Measurements from ENCODE around the gene COPA.

COPA gene

GRCh38 chr1:160362168-160362957, 19.3 kb upstream of the COPA start:
- DNase-seq, result peak; percentile 98

GRCh38 chr1:160361814-160362167, 18.7 kb upstream of the COPA start:
- DNase-seq, result no peak

DNA sequence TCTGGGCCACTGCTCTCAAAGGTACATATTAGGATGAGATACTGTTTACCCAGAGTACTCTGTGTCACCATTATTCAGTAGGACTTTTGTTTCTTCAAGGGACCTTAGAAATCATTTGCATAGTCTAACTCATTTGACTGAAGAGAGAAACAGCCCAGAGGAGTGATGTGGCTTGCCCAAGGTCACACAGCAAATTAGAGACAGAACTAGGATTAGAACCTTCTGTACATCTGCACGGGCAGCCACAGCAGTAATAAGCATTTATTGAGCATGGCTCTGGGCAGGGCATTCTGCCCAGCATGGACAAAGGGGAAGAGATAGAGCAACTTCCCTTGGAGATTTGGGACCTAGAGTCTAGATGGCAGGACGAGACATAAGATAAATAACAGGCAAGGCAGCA, 18.1 kb upstream of the COPA start:
- no peak for DNase-seq

- DNase-seq, result peak in 1 of 2 experiments; percentile 24
Measured at GRCh38 chr1:160360227-160360695, 17.2 kb upstream of the COPA start.

GRCh38 chr1:160359559-160360226, 16.6 kb upstream of the COPA start:
- peak in 1 of 2 experiments; percentile 9 for DNase-seq

GRCh38 chr1:160358073-160358472, 15.0 kb upstream of the COPA start:
- DNase-seq, result no peak

- DNase-seq, result no peak
Measured at GRCh38 chr1:160357286-160358002, 14.4 kb upstream of the COPA start.

DNA sequence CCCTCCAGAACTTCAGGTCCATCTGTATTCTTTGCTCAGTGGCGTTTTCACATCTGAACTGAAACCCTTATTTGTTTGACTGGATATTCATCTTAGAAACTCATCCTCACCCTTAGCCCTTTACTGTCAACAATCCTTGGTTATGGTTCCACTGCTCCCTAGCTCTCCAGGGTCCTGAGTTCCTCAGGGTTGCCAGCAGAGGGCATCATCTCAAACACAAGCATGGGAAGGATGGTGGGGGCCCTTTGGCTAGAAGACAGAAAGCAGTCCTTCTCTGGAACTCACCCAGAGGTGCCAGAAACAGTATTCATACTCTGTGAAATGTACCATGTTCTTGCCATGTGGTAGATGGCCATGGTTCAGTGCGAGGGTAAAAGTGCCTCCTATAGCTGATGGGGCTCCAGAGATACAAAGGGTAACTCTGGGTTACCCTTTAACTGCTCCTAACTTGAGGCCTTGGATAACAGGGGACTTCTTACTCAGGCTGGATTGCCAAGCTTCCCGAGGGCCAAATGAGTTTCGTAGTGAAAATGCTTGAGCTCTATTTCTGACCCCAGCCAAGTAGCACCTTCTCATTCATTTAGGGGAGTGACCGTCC, 11.4 kb upstream of the COPA start:
- peak in 1 of 2 experiments; percentile 49 for DNase-seq

GRCh38 chr1:160353223-160353622, 10.2 kb upstream of the COPA start:
- no peak for DNase-seq

DNA sequence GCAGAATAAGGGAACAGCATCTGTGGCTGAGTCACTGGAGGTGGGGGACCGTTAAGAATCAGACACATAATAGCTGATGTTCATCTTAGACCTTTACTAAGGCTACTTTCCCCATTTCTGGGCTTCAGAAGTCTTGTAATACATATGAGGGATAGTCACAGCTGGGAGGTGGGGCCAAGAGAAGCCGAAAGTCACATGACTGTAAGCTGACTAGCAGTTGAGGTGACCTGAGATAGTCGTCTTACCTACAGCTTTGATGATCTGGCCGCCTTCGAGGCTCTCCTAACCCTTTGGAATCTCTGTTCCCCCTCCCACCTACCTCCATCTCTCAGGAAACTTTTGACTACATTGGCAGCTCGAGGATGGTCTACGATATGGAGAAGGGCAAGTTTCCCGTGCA, 9.5 kb upstream of the COPA start:
- no peak for DNase-seq

- no peak for DNase-seq
Measured at GRCh38 chr1:160351629-160352028, 8.6 kb upstream of the COPA start.

DNA sequence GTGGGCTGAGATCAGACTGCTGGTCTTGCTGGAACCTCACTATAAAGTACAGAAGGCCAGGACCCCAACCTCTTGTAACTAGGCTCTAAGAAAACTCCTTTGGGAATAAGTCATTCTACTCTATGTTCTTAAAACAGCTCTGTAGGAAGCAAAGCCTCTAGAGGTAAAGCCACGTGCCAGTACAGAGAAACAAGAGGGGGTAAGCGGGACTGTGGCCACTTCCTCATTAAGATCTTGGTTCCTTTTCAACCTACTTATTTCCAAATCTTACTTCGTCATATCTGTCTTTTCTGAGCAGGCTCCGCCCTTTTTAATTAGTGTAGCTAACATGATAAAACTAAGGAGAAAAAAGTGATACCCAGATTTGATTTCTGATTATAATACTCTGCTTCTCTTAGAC, 3.9 kb upstream of the COPA start:
- no peak for DNase-seq

DNA sequence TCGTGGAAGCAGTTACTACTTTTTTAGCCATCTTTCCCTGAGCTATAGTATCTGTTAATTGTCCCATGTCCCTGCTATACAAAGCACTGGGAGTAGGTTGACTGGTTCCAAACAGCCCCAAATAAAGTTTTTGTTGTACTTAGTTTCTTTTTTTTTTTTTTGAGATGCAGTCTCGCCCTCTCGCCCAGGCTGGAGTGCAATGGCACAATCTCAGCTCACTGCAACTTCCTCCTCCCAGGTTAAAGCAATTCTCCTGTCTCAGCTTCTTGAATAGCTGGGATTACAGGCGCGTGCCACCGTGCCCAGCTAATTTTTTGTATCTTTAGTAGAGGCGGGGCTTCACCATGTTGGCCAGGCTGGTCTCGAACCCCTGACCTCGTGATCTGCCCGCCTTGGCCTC, 3.4 kb upstream of the COPA start:
- DNase-seq, result no peak

DNA sequence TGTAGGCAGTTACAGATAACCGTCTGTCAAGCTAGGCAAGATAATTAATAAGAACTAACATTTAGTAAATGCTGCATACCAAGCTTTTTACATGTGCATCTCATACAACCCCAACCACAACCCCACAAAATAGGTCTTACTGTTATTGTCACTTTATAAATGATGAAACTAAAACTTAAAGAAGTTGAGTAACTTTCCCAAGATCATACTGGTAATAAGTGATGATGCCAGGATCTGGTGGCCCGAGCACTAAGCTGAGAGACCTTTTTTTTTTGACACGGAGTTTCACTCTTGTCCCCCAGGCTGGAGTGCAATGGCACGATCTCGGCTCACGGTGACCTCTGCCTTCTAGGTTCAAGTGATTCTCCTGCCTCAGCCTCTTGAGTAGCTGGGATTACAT, 1.9 kb upstream of the COPA start:
- no peak for DNase-seq

GRCh38 chr1:160344241-160344640, 1.2 kb upstream of the COPA start:
- no peak for DNase-seq

GRCh38 chr1:160342526-160342925, 524 bp downstream of the COPA start:
- no peak for DNase-seq

- no peak for DNase-seq
Measured at GRCh38 chr1:160340866-160341265, 2.2 kb downstream of the COPA start.

GRCh38 chr1:160340146-160340545, 2.9 kb downstream of the COPA start:
- no peak for DNase-seq

- no peak for DNase-seq
Measured at GRCh38 chr1:160338580-160338979, 4.5 kb downstream of the COPA start.

GRCh38 chr1:160332516-160332915, 10.5 kb downstream of the COPA start:
- DNase-seq, result no peak

DNA sequence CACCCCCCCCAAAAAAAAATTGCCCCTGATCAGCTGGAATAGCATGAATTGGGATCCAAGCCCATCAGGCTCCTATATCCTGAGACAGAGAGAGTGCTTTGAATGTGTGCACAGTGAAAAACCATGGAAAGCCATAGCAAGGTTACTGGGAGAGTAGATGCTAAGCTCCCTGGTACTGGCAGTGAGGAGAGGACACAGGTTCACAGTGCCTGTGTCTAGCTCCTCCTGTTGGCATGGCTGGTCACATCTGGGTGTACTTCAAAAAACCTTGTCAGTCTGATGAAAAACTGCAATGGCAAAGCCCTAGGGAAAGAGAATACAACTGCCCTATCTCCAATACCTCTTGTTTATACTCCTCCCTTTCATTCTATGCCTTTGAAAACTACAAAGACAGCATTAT, 12.9 kb downstream of the COPA start:
- DNase-seq, result no peak

GRCh38 chr1:160328184-160328583, 14.9 kb downstream of the COPA start:
- no peak for DNase-seq

GRCh38 chr1:160326418-160326817, 16.6 kb downstream of the COPA start:
- no peak for DNase-seq

All from NCI-H524 (cell line).